Neuronal stem cell (in vitro differentiated cells): ENCODE results near the gene ELMO2.

Experiments
- DNase-seq: peaks from one replicate; pipeline ENCODE4 v3.0.0-alpha.2; 2013; ENCODE audit warnings: low spot score
- H2AFZ ChIP-seq: one replicate; pipeline ENCODE4 v1.6.1; 2013; ENCODE audit warnings: mild to moderate bottlenecking, low read length, inconsistent platforms
- H2AK5ac ChIP-seq: 2 replicates; pipeline ENCODE4 v1.6.1; 2013; ENCODE audit warnings: low read depth, mild to moderate bottlenecking, inconsistent platforms, low read length, moderate library complexity, mixed read lengths
- H2BK120ac ChIP-seq: 2 replicates; pipeline ENCODE4 v1.6.1; 2013; ENCODE audit warnings: low read depth, mild to moderate bottlenecking, inconsistent platforms, low read length, moderate library complexity, mixed read lengths
- H2BK12ac ChIP-seq: one replicate; pipeline ENCODE4 v1.6.1; 2013; ENCODE audit warnings: low read length, inconsistent platforms
- H2BK15ac ChIP-seq: 2 replicates; pipeline ENCODE4 v1.6.1; 2013; ENCODE audit warnings: mild to moderate bottlenecking, low read length, inconsistent platforms, mixed read lengths
- H2BK5ac ChIP-seq: one replicate; pipeline ENCODE4 v1.6.1; 2013; ENCODE audit warnings: inconsistent platforms, mild to moderate bottlenecking, low read length, moderate library complexity
- H3K14ac ChIP-seq: one replicate; pipeline ENCODE4 v1.6.1; 2013; ENCODE audit warnings: low read length, inconsistent platforms
- H3K18ac ChIP-seq: 2 replicates; pipeline ENCODE4 v1.6.1; 2013; ENCODE audit warnings: low read length, inconsistent platforms
- H3K23ac ChIP-seq: 2 replicates; pipeline ENCODE4 v1.6.1; 2013; ENCODE audit warnings: low read depth, mild to moderate bottlenecking, mixed read lengths, low read length, inconsistent platforms; ENCODE audit not compliant: poor library complexity
- H3K27ac ChIP-seq: replicated peaks from 3 replicates; pipeline ENCODE4 v1.5.1; 2013; ENCODE audit warnings: low read length, inconsistent platforms
- H3K27me3 ChIP-seq, 3 experiments: 2 replicates each; pipeline ENCODE4 v1.6.1; 2013; ENCODE audit warnings: low read length in 3 of 3, mild to moderate bottlenecking in 2 of 3, inconsistent platforms in 1 of 3, low read depth in 1 of 3, mixed read lengths in 1 of 3, moderate library complexity in 1 of 3; ENCODE audit not compliant: control insufficient read depth in 3 of 3, insufficient read depth in 3 of 3
- H3K36me3 ChIP-seq, 2 donors: replicated peaks in 1 of 2; 2 replicates each; pipeline ENCODE4 v1.6.1; 2013; ENCODE audit warnings: low read length in 2 of 2; ENCODE audit not compliant: control insufficient read depth in 2 of 2, insufficient read depth in 2 of 2
- H3K4ac ChIP-seq: 2 replicates; pipeline ENCODE4 v1.6.1; 2013; ENCODE audit warnings: inconsistent platforms, mild to moderate bottlenecking, low read length, moderate library complexity
- H3K4me1 ChIP-seq, 2 donors: 1 replicate in 1 of 2; 2 replicates in 1 of 2; pipeline ENCODE4 v1.6.1; 2013; ENCODE audit warnings: low read length in 2 of 2, low read depth in 1 of 2; ENCODE audit not compliant: control insufficient read depth in 2 of 2, insufficient read depth in 1 of 2
- H3K4me2 ChIP-seq: one replicate; pipeline ENCODE4 v1.6.1; 2013; ENCODE audit warnings: mild to moderate bottlenecking, low read length, inconsistent platforms; ENCODE audit not compliant: insufficient read depth, poor library complexity, severe bottlenecking
- H3K4me3 ChIP-seq, 2 donors: 2 replicates each; pipeline ENCODE4 v1.5.1; 2013; ENCODE audit warnings: low read length in 2 of 2, mild to moderate bottlenecking in 2 of 2, inconsistent platforms in 1 of 2, moderate library complexity in 1 of 2
- H3K79me1 ChIP-seq: one replicate; pipeline ENCODE4 v1.6.1; 2013; ENCODE audit warnings: low read depth, mild to moderate bottlenecking, inconsistent platforms, low read length, moderate library complexity
- H3K9ac ChIP-seq: one replicate; pipeline ENCODE4 v1.6.1; 2013; ENCODE audit warnings: mild to moderate bottlenecking, low read depth, low read length, inconsistent platforms; ENCODE audit not compliant: poor library complexity
- H3K9me3 ChIP-seq, 2 donors: replicated peaks in 1 of 2; 2 replicates each; pipeline versions ENCODE3 to v1.6.1; 2013; ENCODE audit warnings: low read length in 2 of 2, mild to moderate bottlenecking in 2 of 2, inconsistent platforms in 1 of 2, low read depth in 1 of 2, mixed read lengths in 1 of 2, moderate library complexity in 1 of 2; ENCODE audit not compliant: control insufficient read depth in 2 of 2, insufficient read depth in 1 of 2
- H4K8ac ChIP-seq: one replicate; pipeline ENCODE4 v1.6.1; 2013; ENCODE audit warnings: low read depth, mild to moderate bottlenecking, inconsistent platforms, low read length, moderate library complexity
- H4K91ac ChIP-seq: one replicate; pipeline ENCODE4 v1.6.1; 2013; ENCODE audit warnings: low read length, low read depth, mild to moderate bottlenecking, inconsistent platforms; ENCODE audit not compliant: poor library complexity
- WGBS, 2 donors: extraction: QIAGEN DNeasy Blood & Tissue Kit; methylation state at CpG; one replicate each; pipeline ENCODE4 v1.1.7; 2013; ENCODE audit warnings: missing lambda C conversion rate in 2 of 2, mixed read lengths in 1 of 2; ENCODE audit not compliant: insufficient read length in 2 of 2, insufficient replicate concordance in 1 of 2; ENCODE audit errors: extremely low coverage in 2 of 2; 5-methylcytosine and 5-hydroxymethylcytosine counted together

The ELMO2 gene

GRCh38 chr20:46398963-46399362, 7.5 kb downstream of the ELMO2 start:
- no CpG with 5 or more reads among the region's 3 CpGs for WGBS, 2 donors

GRCh38 chr20:46396052-46396740, 10.2 kb downstream of the ELMO2 start:
- H3K9me3 ChIP-seq: no peaks in the 10 kb centered on the region
- no peak overlapping the region for H3K9ac ChIP-seq
- H3K4me2 ChIP-seq: no peak overlapping the region
- DNase-seq: no peak
- no peak overlapping the region for H2BK15ac ChIP-seq
- H3K79me1 ChIP-seq: peaks cover 2% of the 10 kb centered on the region
- H3K27me3 ChIP-seq: no peaks in the 10 kb centered on the region
- H3K23ac ChIP-seq: no peak overlapping the region
- no peak overlapping the region for H2BK5ac ChIP-seq
- H4K91ac ChIP-seq: no peak overlapping the region
- no peak overlapping the region for H2BK120ac ChIP-seq
- H3K4me3 ChIP-seq: no peak overlapping the region
- no peak overlapping the region for H3K14ac ChIP-seq
- no peak overlapping the region for H4K8ac ChIP-seq
- no peak overlapping the region for H2AK5ac ChIP-seq
- no CpG with 5 or more reads among the region's 7 CpGs for WGBS, 2 donors
- H2AFZ ChIP-seq: no peak overlapping the region
- no peak overlapping the region for H3K4ac ChIP-seq
- H3K4me1 ChIP-seq: peaks cover 8 to 12% of the 10 kb centered on the region in 2 donors
- H3K18ac ChIP-seq: no peak overlapping the region
- H2BK12ac ChIP-seq: no peak overlapping the region
- H3K27ac ChIP-seq: no peak overlapping the region
- H3K36me3 ChIP-seq: peaks cover 24 to 75% of the 10 kb centered on the region in 2 donors

More at GRCh38 chr20:46398963-46399362, 7.5 kb downstream of the ELMO2 start:
- Histone ChIP-seq H3K4me2 (no peak overlapping the region), H3K4ac (no peak overlapping the region), H3K9me3 (no peaks in the 10 kb centered on the region), H3K4me1 (peaks cover 12 to 16% of the 10 kb centered on the region in 2 donors), H4K91ac (no peak overlapping the region), H3K36me3 (peaks cover 4 to 69% of the 10 kb centered on the region in 2 donors), H2BK5ac (no peak overlapping the region), H3K23ac (no peak overlapping the region), H2BK12ac (no peak overlapping the region), H3K27me3 (no peaks in the 10 kb centered on the region), H2BK15ac (no peak overlapping the region), H2AFZ (no peak overlapping the region), H4K8ac (no peak overlapping the region), H3K27ac (no peak overlapping the region), H2BK120ac (no peak overlapping the region), H3K18ac (no peak overlapping the region), H3K79me1 (peaks cover 2% of the 10 kb centered on the region), H2AK5ac (no peak overlapping the region), H3K14ac (no peak overlapping the region), H3K9ac (no peak overlapping the region), H3K4me3 (no peak overlapping the region)
- no peak for DNase-seq

- H3K9me3 ChIP-seq: no peaks in the 10 kb centered on the region
- no peaks in the 10 kb centered on the region for H3K27me3 ChIP-seq
- H3K79me1 ChIP-seq: peaks cover 2% of the 10 kb centered on the region
- no CpG with 5 or more reads among the region's 11 CpGs for WGBS, 2 donors
- no peak overlapping the region for H3K18ac ChIP-seq
- H2BK120ac ChIP-seq: no peak overlapping the region
- no peak overlapping the region for H3K27ac ChIP-seq
- H2BK12ac ChIP-seq: no peak overlapping the region
- peaks cover 0 to 12% of the 10 kb centered on the region in 2 donors for H3K4me1 ChIP-seq
- H3K4me2 ChIP-seq: no peak overlapping the region
- no peak overlapping the region for H3K4me3 ChIP-seq
- H3K14ac ChIP-seq: no peak overlapping the region
- H2AK5ac ChIP-seq: no peak overlapping the region
- H3K36me3 ChIP-seq: peaks cover 24 to 84% of the 10 kb centered on the region in 2 donors
- H3K23ac ChIP-seq: no peak overlapping the region
- H3K9ac ChIP-seq: no peak overlapping the region
- H3K4ac ChIP-seq: no peak overlapping the region
- H4K91ac ChIP-seq: no peak overlapping the region
- H2BK15ac ChIP-seq: no peak overlapping the region
- DNase-seq: no peak
- no peak overlapping the region for H4K8ac ChIP-seq
- H2BK5ac ChIP-seq: no peak overlapping the region
- no peak overlapping the region for H2AFZ ChIP-seq
These were observed 11.3 kb downstream of the ELMO2 start for GRCh38 chr20:46394872-46395760.

GRCh38 chr20:46393967-46394366, 12.4 kb downstream of the ELMO2 start:
- Histone ChIP-seq H3K9me3 (no peaks in the 10 kb centered on the region), H2BK12ac (no peak overlapping the region), H2BK120ac (no peak overlapping the region), H3K4me3 (no peak overlapping the region), H3K18ac (no peak overlapping the region), H3K79me1 (no peaks in the 10 kb centered on the region), H2AK5ac (no peak overlapping the region), H3K23ac (no peak overlapping the region), H3K27ac (no peak overlapping the region), H3K9ac (no peak overlapping the region), H2BK5ac (no peak overlapping the region), H4K91ac (no peak overlapping the region), H3K4ac (no peak overlapping the region), H3K4me2 (no peak overlapping the region), H4K8ac (no peak overlapping the region), H3K4me1 (peaks cover 0 to 12% of the 10 kb centered on the region in 2 donors), H2BK15ac (no peak overlapping the region), H3K14ac (no peak overlapping the region), H3K27me3 (no peaks in the 10 kb centered on the region), H3K36me3 (peaks cover 26 to 85% of the 10 kb centered on the region in 2 donors), H2AFZ (no peak overlapping the region)
- DNase-seq: no peak
- no CpG with 5 or more reads among the region's 6 CpGs for WGBS, 2 donors
